HFF-Myc (cell line): ENCODE results near the gene DNM2.

Experiments
- DNase-seq: peaks from one replicate; pipeline ENCODE4 v3.0.0-alpha.2; 2011; ENCODE audit warnings: low read depth; ENCODE audit errors: extremely low read depth
- H3K4me3 ChIP-seq: replicated peaks from 2 replicates; pipeline ENCODE4 v1.5.1; 2011; ENCODE audit warnings: low read depth, mild to moderate bottlenecking, control low read depth, low read length
- TF ChIP-seq, protein P1 (sequence below): IDR thresholded peaks from 2 replicates; pipeline ENCODE4 v1.5.1; 2012; ENCODE audit warnings: mild to moderate bottlenecking, low read depth, low read length, control low read depth; ENCODE audit errors: missing control alignments

The DNM2 gene

DNA sequence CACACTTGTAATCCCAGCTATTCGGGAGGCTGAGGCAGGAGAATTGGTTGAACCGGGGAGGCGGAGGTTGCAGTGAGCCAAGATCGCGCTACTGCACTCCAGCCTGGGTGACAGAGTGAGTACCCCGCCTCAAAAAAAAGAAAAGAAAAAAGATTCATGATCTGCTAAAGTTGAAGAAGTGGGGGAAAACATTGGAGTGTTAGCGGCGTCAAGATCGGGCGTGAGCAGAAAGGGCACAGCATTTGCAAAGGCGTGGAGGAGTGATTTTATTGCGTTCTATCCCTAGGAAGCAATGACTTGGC lies 874 bp upstream of the DNM2 start:
- DNase-seq: no peak
- TF ChIP-seq, protein P1, sequence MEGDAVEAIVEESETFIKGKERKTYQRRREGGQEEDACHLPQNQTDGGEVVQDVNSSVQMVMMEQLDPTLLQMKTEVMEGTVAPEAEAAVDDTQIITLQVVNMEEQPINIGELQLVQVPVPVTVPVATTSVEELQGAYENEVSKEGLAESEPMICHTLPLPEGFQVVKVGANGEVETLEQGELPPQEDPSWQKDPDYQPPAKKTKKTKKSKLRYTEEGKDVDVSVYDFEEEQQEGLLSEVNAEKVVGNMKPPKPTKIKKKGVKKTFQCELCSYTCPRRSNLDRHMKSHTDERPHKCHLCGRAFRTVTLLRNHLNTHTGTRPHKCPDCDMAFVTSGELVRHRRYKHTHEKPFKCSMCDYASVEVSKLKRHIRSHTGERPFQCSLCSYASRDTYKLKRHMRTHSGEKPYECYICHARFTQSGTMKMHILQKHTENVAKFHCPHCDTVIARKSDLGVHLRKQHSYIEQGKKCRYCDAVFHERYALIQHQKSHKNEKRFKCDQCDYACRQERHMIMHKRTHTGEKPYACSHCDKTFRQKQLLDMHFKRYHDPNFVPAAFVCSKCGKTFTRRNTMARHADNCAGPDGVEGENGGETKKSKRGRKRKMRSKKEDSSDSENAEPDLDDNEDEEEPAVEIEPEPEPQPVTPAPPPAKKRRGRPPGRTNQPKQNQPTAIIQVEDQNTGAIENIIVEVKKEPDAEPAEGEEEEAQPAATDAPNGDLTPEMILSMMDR: no peak
- no peak overlapping the region for H3K4me3 ChIP-seq

DNA sequence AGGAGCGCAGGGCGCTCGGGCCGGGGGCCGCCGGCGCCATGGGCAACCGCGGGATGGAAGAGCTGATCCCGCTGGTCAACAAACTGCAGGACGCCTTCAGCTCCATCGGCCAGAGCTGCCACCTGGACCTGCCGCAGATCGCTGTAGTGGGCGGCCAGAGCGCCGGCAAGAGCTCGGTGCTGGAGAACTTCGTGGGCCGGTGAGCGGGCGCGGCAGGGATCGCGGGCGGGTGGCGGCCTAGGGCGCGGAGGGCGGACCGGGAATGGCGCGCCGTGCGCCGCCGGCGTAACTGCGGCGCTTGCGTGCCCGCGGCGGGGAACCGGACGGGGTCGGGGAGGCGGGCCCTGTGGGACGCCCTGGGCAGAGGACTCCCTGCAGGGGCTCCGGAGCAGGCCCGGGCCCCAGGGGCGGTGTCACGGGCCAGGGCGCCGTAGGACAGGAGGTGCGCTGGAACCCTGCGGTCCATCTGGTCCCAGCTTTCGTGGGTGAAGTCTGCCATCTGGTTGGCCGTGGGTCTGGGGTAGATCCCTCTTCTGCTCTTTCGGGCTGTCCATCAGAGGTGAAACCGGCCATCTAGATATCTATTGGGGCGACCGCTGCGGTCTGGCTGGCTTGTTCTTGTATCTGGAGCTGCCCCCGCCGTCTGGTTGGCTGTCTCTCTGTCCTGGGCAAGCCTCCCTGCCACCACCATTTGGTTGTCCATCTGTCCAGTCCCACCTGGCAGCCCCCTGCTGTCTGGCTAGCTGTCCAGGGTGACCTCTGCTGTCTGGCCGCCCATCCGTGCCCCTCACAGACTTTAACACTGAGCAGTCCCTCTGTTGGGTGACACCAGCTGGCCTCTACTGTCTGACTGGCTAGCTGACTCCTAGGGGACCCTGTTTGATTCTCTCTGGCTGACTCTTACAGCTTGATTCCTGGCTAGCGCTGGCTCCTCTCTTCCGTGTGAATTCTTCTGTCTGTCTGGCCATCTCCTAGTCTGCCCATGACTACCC lies 622 bp downstream of the DNM2 start:
- peak overlapping the region; percentile 64 for H3K4me3 ChIP-seq
- TF ChIP-seq, protein P1: no peak
- no peak for DNase-seq

DNA sequence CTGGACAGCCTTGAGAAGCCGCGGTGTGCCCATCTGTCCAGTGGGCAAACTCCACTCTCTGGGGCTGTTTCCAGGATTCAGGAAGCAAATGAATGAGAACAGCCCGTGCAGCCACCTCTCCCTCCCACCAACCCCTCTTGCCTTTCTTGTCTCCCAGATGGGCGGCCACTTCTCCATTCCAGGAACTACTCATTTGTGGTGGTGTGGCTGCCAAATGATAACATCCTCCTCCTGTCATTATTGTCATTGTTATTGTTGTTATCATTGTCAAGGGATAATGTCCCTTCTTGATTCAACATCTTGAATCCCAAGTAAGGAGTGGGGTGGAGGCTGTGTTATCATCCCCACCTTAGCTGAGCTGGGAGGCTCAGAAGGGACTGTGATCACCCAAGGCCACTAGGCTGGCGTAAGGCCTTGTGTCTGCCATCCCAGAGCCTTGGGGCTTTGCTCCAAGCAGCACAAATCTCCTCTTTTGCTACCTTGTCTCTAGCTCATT lies 1.6 kb downstream of the DNM2 start:
- TF ChIP-seq, protein P1: no peak
- peak overlapping the region; percentile 64 for H3K4me3 ChIP-seq
- DNase-seq: no peak

DNA sequence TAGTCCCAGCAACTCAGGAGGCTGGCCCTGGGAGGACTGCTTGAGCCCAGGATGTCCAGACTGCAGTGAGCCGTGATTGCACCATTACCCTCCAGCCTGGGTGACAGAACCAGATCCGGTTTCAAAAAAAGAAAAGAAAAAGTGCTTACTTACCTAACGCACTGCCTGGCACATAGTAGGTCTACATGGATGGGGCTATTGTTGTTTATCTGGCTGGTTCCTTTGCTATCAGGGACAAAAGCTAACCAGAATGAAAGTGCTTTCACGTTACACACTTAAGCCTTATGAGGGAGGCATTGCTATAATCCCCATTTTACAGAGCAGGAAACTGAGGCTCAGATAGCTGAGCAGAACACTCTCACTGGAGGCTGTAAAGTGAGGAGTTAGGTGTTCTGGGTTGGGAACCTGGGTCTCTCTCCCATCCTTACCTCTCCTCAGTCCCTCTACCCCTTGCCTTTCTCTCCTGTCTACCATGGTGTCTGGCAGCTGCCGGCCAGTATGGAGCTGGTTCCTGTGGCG lies 2.8 kb downstream of the DNM2 start:
- DNase-seq: no peak
- TF ChIP-seq, protein P1: no peak

DNA sequence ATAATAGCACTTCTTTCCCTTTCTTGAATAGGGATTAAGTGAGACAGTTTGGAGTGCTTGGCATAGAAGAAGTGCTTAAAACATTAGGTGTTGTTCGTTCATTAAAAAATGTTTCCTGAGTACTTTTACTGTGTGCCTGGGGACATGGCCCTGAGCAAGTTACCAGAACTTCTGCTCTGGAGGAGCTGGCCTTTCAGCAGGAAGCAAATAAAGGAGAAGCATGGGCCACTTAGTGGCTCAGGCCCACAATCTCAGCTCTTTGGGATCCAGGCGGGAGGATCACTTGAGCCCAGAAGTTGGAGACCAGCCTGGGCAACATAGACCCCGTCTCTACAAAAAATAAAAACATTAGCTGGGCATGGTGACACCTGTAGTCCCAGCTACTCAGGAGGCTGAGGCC lies 5.7 kb downstream of the DNM2 start:
- DNase-seq: no peak
- no peak overlapping the region for H3K4me3 ChIP-seq
- TF ChIP-seq, protein P1: no peak

More for the DNA sequence above, 2.8 kb downstream of the DNM2 start:
- no peak overlapping the region for H3K4me3 ChIP-seq

DNA sequence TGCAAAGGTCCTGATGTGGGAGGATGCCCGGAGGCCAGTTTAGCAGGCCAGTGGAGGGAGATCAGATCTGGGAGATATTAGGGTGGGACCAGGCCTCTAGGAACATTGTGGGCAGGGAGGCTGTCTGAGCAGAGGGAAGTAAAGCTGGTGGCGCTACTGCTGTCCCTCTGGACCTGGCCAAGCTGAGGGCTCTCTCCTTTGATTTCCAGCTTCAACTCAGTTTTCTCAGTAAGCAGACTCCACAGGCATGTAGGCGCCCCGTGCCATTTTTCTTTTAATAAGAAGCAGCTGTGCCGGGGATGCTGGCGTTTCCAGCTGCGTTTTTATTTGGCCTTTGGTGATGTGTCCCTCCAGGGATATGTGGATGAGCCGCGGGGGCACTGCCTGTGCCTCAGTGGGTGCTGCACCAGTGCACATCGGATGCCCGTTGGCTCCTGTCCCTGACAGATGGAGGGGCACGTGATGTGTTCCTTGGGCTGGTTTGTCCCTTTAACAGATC lies 6.7 kb downstream of the DNM2 start:
- no peak for DNase-seq
- TF ChIP-seq, protein P1: no peak
- H3K4me3 ChIP-seq: no peak overlapping the region
